Mesenchymal stem cell (in vitro differentiated cells and primary cell): ENCODE measurements around the gene OTOG.

ENCODE experiments used
- DNase-seq: peaks from one replicate; pipeline ENCODE4 v3.0.0-alpha.2; 2013
- H2AFZ ChIP-seq: one replicate; pipeline ENCODE4 v1.6.1; 2013; ENCODE audit warnings: low read depth, mild to moderate bottlenecking, control low read depth, inconsistent platforms, low read length, moderate library complexity
- H2AK5ac ChIP-seq: 2 replicates; pipeline ENCODE4 v1.6.1; 2013; ENCODE audit warnings: low read length, moderate library complexity, mild to moderate bottlenecking, inconsistent platforms; ENCODE audit not compliant: severe bottlenecking
- H2BK120ac ChIP-seq: one replicate; pipeline ENCODE4 v1.6.1; 2013; ENCODE audit warnings: low read depth, mild to moderate bottlenecking, inconsistent platforms, low read length, moderate library complexity
- H2BK12ac ChIP-seq, 2 experiments: one replicate each; pipeline ENCODE4 v1.6.1; 2013; ENCODE audit warnings: inconsistent platforms in 2 of 2, low read length in 2 of 2, mild to moderate bottlenecking in 2 of 2, moderate library complexity in 2 of 2, control low read depth in 1 of 2
- H2BK15ac ChIP-seq: one replicate; pipeline ENCODE4 v1.6.1; 2013; ENCODE audit warnings: mild to moderate bottlenecking, low read depth, inconsistent platforms; ENCODE audit not compliant: poor library complexity, severe bottlenecking
- H2BK5ac ChIP-seq: 2 replicates; pipeline ENCODE4 v1.6.1; 2013; ENCODE audit warnings: low read depth, mild to moderate bottlenecking, low read length, control low read depth, inconsistent platforms; ENCODE audit not compliant: poor library complexity, severe bottlenecking
- H3K14ac ChIP-seq, 2 experiments: one replicate each; pipeline ENCODE4 v1.6.1; 2013; ENCODE audit warnings: inconsistent platforms in 2 of 2, low read length in 2 of 2, control low read depth in 1 of 2, mild to moderate bottlenecking in 1 of 2, moderate library complexity in 1 of 2
- H3K18ac ChIP-seq, 2 experiments: one replicate each; pipeline ENCODE4 v1.6.1; 2013; ENCODE audit warnings: inconsistent platforms in 2 of 2, low read length in 2 of 2, control low read depth in 1 of 2, low read depth in 1 of 2, mild to moderate bottlenecking in 1 of 2
- H3K23ac ChIP-seq, 2 experiments: one replicate each; pipeline ENCODE4 v1.6.1; 2013; ENCODE audit warnings: inconsistent platforms in 2 of 2, low read length in 2 of 2, mild to moderate bottlenecking in 2 of 2, moderate library complexity in 2 of 2, control low read depth in 1 of 2
- H3K27ac ChIP-seq: 2 replicates; pipeline ENCODE4 v1.5.1; 2013; ENCODE audit warnings: mild to moderate bottlenecking, moderate library complexity, low read length, control low read depth, inconsistent platforms; ENCODE audit not compliant: poor library complexity, severe bottlenecking
- H3K27me3 ChIP-seq, 2 experiments: 2 replicates each; pipeline versions ENCODE4 v1.6.1 to v1.7.0; 2013; ENCODE audit warnings: low read length in 2 of 2, mild to moderate bottlenecking in 2 of 2, moderate library complexity in 2 of 2, control low read depth in 1 of 2, inconsistent platforms in 1 of 2; ENCODE audit not compliant: control insufficient read depth in 1 of 2, insufficient read depth in 1 of 2
- H3K36me3 ChIP-seq, 2 experiments: 2 replicates each; pipeline versions ENCODE4 v1.6.1 to v1.7.0; 2013; ENCODE audit warnings: low read length in 2 of 2, control low read depth in 1 of 2, inconsistent platforms in 1 of 2, low read depth in 1 of 2, mild to moderate bottlenecking in 1 of 2; ENCODE audit not compliant: insufficient read depth in 2 of 2, control insufficient read depth in 1 of 2
- H3K4ac ChIP-seq, 2 experiments: one replicate each; pipeline ENCODE4 v1.6.1; 2013; ENCODE audit warnings: inconsistent platforms in 2 of 2, low read length in 2 of 2, mild to moderate bottlenecking in 2 of 2, moderate library complexity in 2 of 2, control low read depth in 1 of 2, low read depth in 1 of 2
- H3K4me1 ChIP-seq: 2 replicates; pipeline ENCODE4 v1.6.1; 2013; ENCODE audit warnings: low read depth, low read length, control low read depth; ENCODE audit not compliant: control insufficient read depth, insufficient read depth
- H3K4me2 ChIP-seq: 2 replicates; pipeline ENCODE4 v1.6.1; 2013; ENCODE audit warnings: low read length, mild to moderate bottlenecking, inconsistent platforms; ENCODE audit not compliant: poor library complexity, severe bottlenecking
- H3K4me3 ChIP-seq, 2 experiments: 2 replicates each; pipeline versions ENCODE4 v1.5.1 to v1.7.0; 2013; ENCODE audit warnings: low read length in 2 of 2, mild to moderate bottlenecking in 2 of 2, control low read depth in 1 of 2, low read depth in 1 of 2; ENCODE audit not compliant: insufficient read depth in 1 of 2
- H3K79me1 ChIP-seq: replicated peaks from 2 replicates; pipeline ENCODE4 v1.6.1; 2013; ENCODE audit warnings: mild to moderate bottlenecking, control low read depth, low read length, inconsistent platforms; ENCODE audit not compliant: poor library complexity, severe bottlenecking
- H3K9ac ChIP-seq: 2 replicates; pipeline ENCODE4 v1.7.0; 2013; ENCODE audit warnings: mild to moderate bottlenecking, low read length, moderate library complexity
- H3K9me3 ChIP-seq: 2 replicates; pipeline ENCODE4 v1.7.0; 2013; ENCODE audit warnings: mild to moderate bottlenecking, low read length; ENCODE audit not compliant: control insufficient read depth
- H4K8ac ChIP-seq: one replicate; pipeline ENCODE4 v1.6.1; 2013; ENCODE audit warnings: inconsistent platforms, mild to moderate bottlenecking, low read length, moderate library complexity
- H4K91ac ChIP-seq: one replicate; pipeline ENCODE4 v1.6.1; 2013; ENCODE audit warnings: mild to moderate bottlenecking, low read length, inconsistent platforms
- WGBS: methylation state at CpG from one replicate; pipeline ENCODE4 v1.1.7; 2013; ENCODE audit warnings: mixed read lengths; 5-methylcytosine and 5-hydroxymethylcytosine counted together

The OTOG gene

DNA sequence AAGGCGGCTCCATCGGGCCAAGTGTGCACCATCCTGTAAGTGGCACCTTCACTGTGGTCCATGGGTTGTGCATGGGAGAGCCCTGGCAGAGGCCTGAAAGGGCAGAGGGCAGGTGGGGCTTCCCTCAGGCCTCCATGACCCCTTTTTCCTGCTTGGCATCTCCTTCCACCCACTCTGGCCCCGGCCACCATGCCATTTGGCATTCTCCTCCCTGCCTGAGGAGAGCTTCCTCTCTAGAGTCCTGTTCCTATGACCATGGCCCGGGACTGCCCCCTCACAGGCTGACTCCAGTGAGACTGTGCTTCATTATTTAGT is 4.9 kb downstream of the OTOG start:
- H3K4me1 ChIP-seq, result no peaks in the 10 kb centered on the region
- no peak overlapping the region for H4K91ac ChIP-seq
- H2BK15ac ChIP-seq, result no peak overlapping the region
- 94% methylated on average over 4 of the region's 4 CpGs for WGBS
- H3K36me3 ChIP-seq, result no peaks in the 10 kb centered on the region
- no peak overlapping the region for H3K4me3 ChIP-seq
- H3K4ac ChIP-seq, result no peak overlapping the region
- no peak overlapping the region for H2AK5ac ChIP-seq
- peaks cover 14 to 79% of the 10 kb centered on the region in 2 experiments for H3K27me3 ChIP-seq
- no peak overlapping the region for H3K27ac ChIP-seq
- DNase-seq, result no peak
- no peak overlapping the region for H3K9ac ChIP-seq
- H2AFZ ChIP-seq, result no peak overlapping the region
- H2BK120ac ChIP-seq, result no peak overlapping the region
- H3K79me1 ChIP-seq, result no peaks in the 10 kb centered on the region
- no peak overlapping the region for H3K4me2 ChIP-seq
- H3K18ac ChIP-seq, result no peak overlapping the region
- H3K14ac ChIP-seq, result no peak overlapping the region
- no peak overlapping the region for H2BK5ac ChIP-seq
- no peaks in the 10 kb centered on the region for H3K9me3 ChIP-seq
- no peak overlapping the region for H2BK12ac ChIP-seq
- no peak overlapping the region for H3K23ac ChIP-seq
- H4K8ac ChIP-seq, result no peak overlapping the region

DNA sequence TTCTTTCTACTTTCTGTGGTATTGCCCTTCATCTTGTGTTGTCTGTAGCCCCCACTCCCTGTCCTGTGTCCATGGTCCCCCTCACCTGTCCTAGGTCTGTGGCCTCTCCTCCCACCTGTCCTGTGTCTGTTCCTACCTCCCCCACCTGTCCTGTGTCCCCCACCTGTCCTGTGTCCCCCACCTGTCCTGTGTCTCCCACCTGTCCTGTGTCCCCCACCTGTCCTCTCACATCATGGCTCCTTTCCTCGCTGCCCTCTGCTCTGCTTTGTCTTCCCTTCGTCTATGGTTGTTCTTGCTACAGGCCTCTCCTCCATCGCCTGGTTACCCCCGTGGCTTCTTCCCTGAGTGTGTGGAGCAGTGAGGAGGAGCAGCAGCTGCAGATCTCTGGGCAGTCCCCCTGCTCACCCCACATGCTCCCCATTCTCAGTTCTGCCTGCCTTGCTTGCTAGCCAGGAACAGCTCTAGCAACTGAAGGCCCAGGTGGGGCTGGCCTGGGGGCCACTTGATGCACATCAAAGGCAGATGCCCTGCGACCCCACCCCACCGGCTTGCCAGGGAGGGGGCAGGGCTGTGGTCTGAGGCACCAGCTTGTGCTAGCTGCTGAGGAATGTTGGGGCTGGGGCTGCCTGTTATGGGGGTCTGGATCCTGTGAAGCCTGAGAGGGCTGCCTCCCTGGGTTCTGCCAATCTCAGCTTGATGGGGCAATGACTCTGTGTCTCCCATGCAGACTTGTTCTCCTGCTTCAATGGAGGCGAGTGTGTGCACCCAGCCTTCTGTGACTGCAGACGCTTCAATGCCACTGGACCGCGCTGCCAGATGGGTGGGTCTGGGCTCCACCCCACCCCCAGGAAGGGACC is 5.6 kb downstream of the OTOG start:
- Histone ChIP-seq H2BK120ac (no peak overlapping the region), H2BK12ac (no peak overlapping the region), H3K23ac (no peak overlapping the region), H3K36me3 (no peaks in the 10 kb centered on the region), H2BK5ac (no peak overlapping the region), H3K14ac (no peak overlapping the region), H2BK15ac (no peak overlapping the region), H3K4me1 (no peaks in the 10 kb centered on the region), H3K18ac (no peak overlapping the region), H3K4me2 (no peak overlapping the region), H4K8ac (no peak overlapping the region), H3K9ac (no peak overlapping the region), H3K27ac (no peak overlapping the region), H3K9me3 (no peaks in the 10 kb centered on the region), H3K4ac (no peak overlapping the region), H3K79me1 (no peaks in the 10 kb centered on the region), H3K27me3 (peaks cover 9 to 79% of the 10 kb centered on the region in 2 experiments), H2AK5ac (no peak overlapping the region), H4K91ac (no peak overlapping the region), H2AFZ (no peak overlapping the region), H3K4me3 (no peak overlapping the region)
- WGBS, result 91% methylated on average over 8 of the region's 10 CpGs
- no peak for DNase-seq

DNA sequence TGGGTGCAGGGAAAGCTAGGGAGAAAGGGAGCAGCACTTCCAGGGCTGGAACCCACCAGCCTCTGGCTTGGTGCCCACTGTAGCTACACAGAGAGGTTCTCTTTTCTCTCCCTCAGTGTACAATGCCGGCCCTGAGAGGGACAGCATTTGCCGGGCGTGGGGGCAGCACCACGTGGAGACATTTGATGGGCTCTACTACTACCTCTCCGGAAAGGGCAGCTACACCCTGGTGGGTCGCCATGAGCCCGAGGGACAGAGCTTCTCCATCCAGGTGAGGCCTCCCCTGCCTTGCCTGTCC is 6.1 kb downstream of the OTOG start:
- H3K18ac ChIP-seq, result no peak overlapping the region
- H3K4ac ChIP-seq, result no peak overlapping the region
- H2BK15ac ChIP-seq, result no peak overlapping the region
- H3K9me3 ChIP-seq, result no peaks in the 10 kb centered on the region
- no peak for DNase-seq
- H2BK12ac ChIP-seq, result no peak overlapping the region
- H3K9ac ChIP-seq, result no peak overlapping the region
- H3K23ac ChIP-seq, result no peak overlapping the region
- no peak overlapping the region for H2BK120ac ChIP-seq
- no peak overlapping the region for H2BK5ac ChIP-seq
- WGBS, result 79% methylated on average over 7 of the region's 7 CpGs
- no peaks in the 10 kb centered on the region for H3K79me1 ChIP-seq
- no peak overlapping the region for H4K91ac ChIP-seq
- H4K8ac ChIP-seq, result no peak overlapping the region
- H3K27ac ChIP-seq, result no peak overlapping the region
- no peaks in the 10 kb centered on the region for H3K36me3 ChIP-seq
- no peak overlapping the region for H2AK5ac ChIP-seq
- H3K4me3 ChIP-seq, result no peak overlapping the region
- H3K4me2 ChIP-seq, result no peak overlapping the region
- no peaks in the 10 kb centered on the region for H3K4me1 ChIP-seq
- H2AFZ ChIP-seq, result no peak overlapping the region
- no peak overlapping the region for H3K14ac ChIP-seq
- H3K27me3 ChIP-seq, result peaks cover 9 to 78% of the 10 kb centered on the region in 2 experiments

DNA sequence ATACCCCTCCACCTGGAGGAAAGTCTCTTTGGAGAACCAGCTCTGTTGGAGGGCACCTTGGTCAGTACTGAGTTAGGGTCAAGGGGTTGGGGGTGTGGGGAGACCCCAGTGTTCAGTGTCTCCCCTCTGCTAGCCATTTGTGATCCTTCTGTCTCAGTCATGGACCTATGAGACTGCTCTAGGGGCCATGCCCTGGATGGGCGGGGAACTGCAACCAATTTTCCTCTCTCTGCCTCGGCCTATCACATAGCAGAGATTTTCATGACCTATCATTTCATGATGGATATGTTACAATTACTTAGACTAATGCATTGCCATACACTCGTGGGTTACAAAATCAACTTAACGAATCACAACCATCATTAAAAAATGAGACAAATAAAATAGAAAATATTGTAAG is 7.4 kb downstream of the OTOG start:
- Histone ChIP-seq H3K14ac (no peak overlapping the region), H4K8ac (no peak overlapping the region), H3K9ac (no peak overlapping the region), H3K18ac (no peak overlapping the region), H3K4me2 (no peak overlapping the region), H3K4me3 (no peak overlapping the region), H3K36me3 (no peaks in the 10 kb centered on the region), H3K9me3 (no peaks in the 10 kb centered on the region), H2AFZ (no peak overlapping the region), H2AK5ac (no peak overlapping the region), H2BK12ac (no peak overlapping the region), H3K4ac (no peak overlapping the region), H3K4me1 (no peaks in the 10 kb centered on the region), H2BK15ac (no peak overlapping the region), H4K91ac (no peak overlapping the region), H3K79me1 (no peaks in the 10 kb centered on the region), H2BK5ac (no peak overlapping the region), H2BK120ac (no peak overlapping the region), H3K27me3 (peaks cover 13 to 77% of the 10 kb centered on the region in 2 experiments), H3K23ac (no peak overlapping the region), H3K27ac (no peak overlapping the region)
- WGBS, result 100% methylated on average over 1 of the region's 4 CpGs
- DNase-seq, result no peak
